Transverse colon (tissue), 4 donors: Measurements from ENCODE around the gene CNTFR. TPM values are rescaled to one million over a fixed set of nuclear protein-coding genes. Genes with fewer than 3 reads are reported as not detected.

Source experiments
- DNase-seq: peaks from one replicate; pipeline ENCODE4 v3.0.0-alpha.2; 2019
- H3K27ac ChIP-seq, 4 donors: fragments of 200-600 bp; sonication (generic); 2 replicates each; pipeline ENCODE4 v1.5.1; 2016 to 2018; ENCODE audit warnings: inconsistent platforms in 4 of 4
- H3K27me3 ChIP-seq: fragments of 200-600 bp; sonication (generic); 2 replicates; pipeline ENCODE4 v1.5.1; 2017; ENCODE audit warnings: inconsistent platforms
- H3K36me3 ChIP-seq, 4 donors: fragments of 200-600 bp; sonication (generic); 2 replicates each; pipeline ENCODE4 v1.5.1; 2017 to 2019; ENCODE audit warnings: inconsistent platforms in 4 of 4
- H3K4me1 ChIP-seq, 4 donors: fragments of 200-600 bp; sonication (generic); 2 replicates each; pipeline ENCODE4 v1.5.1; 2017 to 2020; ENCODE audit warnings: inconsistent platforms in 4 of 4
- H3K4me3 ChIP-seq, 4 donors: fragments of 200-600 bp; sonication (generic); 1 replicate in 1 of 4; 2 replicates in 3 of 4; pipeline versions ENCODE4 v1.5.1 to v1.6.1; 2017 to 2019; ENCODE audit warnings: inconsistent platforms in 4 of 4
- H3K9me3 ChIP-seq, 2 donors: fragments of 200-600 bp; sonication (generic); 2 replicates each; pipeline ENCODE4 v1.5.1; 2017 to 2019; ENCODE audit warnings: inconsistent platforms in 2 of 2
- CTCF ChIP-seq, 5 experiments: fragments of 200-600 bp in 3 of 5; fragments of 450-650 bp in 2 of 5; sonication (generic) in 3 of 5; IDR thresholded peaks; 1 replicate in 2 of 5; 2 replicates in 3 of 5; pipeline ENCODE4 v1.5.1; 2016 to 2017; ENCODE audit warnings: antibody characterized with exemption in 5 of 5, inconsistent platforms in 3 of 5, mild to moderate bottlenecking in 2 of 5, moderate library complexity in 1 of 5
- EP300 ChIP-seq: sonication (generic); formaldehyde crosslinking; IDR thresholded peaks from one replicate; pipeline ENCODE4 v1.6.1; 2017; ENCODE audit warnings: antibody characterized with exemption, low read depth
- POLR2A ChIP-seq: fragments of 450-650 bp; IDR thresholded peaks from one replicate; pipeline ENCODE4 v1.6.1; 2016; ENCODE audit warnings: antibody characterized with exemption, mild to moderate bottlenecking, moderate library complexity
- POLR2AphosphoS5 ChIP-seq, 3 donors: sonication (generic); formaldehyde crosslinking; IDR thresholded peaks; one replicate each; pipeline ENCODE4 v1.6.1; 2016; ENCODE audit warnings: antibody characterized with exemption in 3 of 3
- WGBS, 2 donors: methylation state at CpG; one replicate each; pipeline ENCODE4 v1.1.5; 2018; ENCODE audit warnings: low coverage in 1 of 2; 5-methylcytosine and 5-hydroxymethylcytosine counted together
- in situ Hi-C, 4 donors: fragments of 200-750 bp; cut with MboI; loops; one replicate each; pipeline versions ENCODE4 v1.15.0 to v1.15.1; 2017; ENCODE audit warnings: low sequenced_read_pairs in 3 of 4, low pct_ligation_motif_present in 1 of 4, low pct_unique_long_range_greater_than_20kb in 1 of 4
- intact Hi-C: fragments of 100-400 bp; cut with DNase I; formaldehyde crosslinking; loops from one replicate; pipeline ENCODE4 v1.15.1; 2023; ENCODE audit warnings: low total_unique reads
- total RNA-seq, 4 donors: library from RNA; depleted of rRNA; stranded (reverse); fragments of >200 nt; gene quantifications; one replicate each; pipeline ENCODE4 v1.1.0, GENCODE V29; 2016

Gene CNTFR
- total RNA-seq, 4 donors from 2014 or later, result 5.2 to 59.1 (median 6.8) TPM

GRCh38 chr9:34612788-34613390 lies 23.4 kb upstream of the CNTFR start:
- TF ChIP-seq EP300 (no peak), CTCF (IDR thresholded peaks at IDR 0.05) (peak; percentile 80 to 89 (median 84))
- Histone ChIP-seq H3K4me1 (peaks cover 3 to 23% (median 17%) of the 10 kb centered on the region in 4 donors), H3K27me3 (no peaks in the 10 kb centered on the region), H3K36me3 (peaks cover 0 to 14% (median 6%) of the 10 kb centered on the region in 4 donors), H3K9me3 (no peaks in the 10 kb centered on the region), H3K4me3 (peak overlapping the region; percentile 26 to 86 (median 54)), H3K27ac (peak overlapping the region; percentile 84 to 93 (median 88))
- peak; percentile 81 for DNase-seq
- intact Hi-C loops, result no loop called here
- in situ Hi-C loops, result no loop called here
- WGBS, 2 donors, result 1% methylated on average over 15 of the region's 15 CpGs; no CpG with 5 or more reads in 1 of the 2 donors

- peak within 1 kb of the TSS; percentile 44 to 86 (median 61) for H3K4me3 ChIP-seq
These were observed 22.6 kb upstream of the CNTFR start, which contains the start of gene RPP25L for GRCh38 chr9:34611811-34612787. Gene RPP25L, minus strand, starts transcription at chr9:34612097. Its CDS starts 801 bp downstream, at chr9:34611296.

GRCh38 chr9:34611251-34611810 lies 21.8 kb upstream of the CNTFR start:
- no peaks in the 10 kb centered on the region for H3K27me3 ChIP-seq
- TF ChIP-seq CTCF (IDR thresholded peaks at IDR 0.05) (no peak), POLR2A (no peak), POLR2AphosphoS5 (IDR thresholded peaks at IDR 0.05) (no peak), EP300 (no peak)
- H3K27ac ChIP-seq, result peak overlapping the region; percentile 84 to 93 (median 88)
- in situ Hi-C loops, result no loop called here
- H3K9me3 ChIP-seq, result no peaks in the 10 kb centered on the region
- peaks cover 3 to 23% (median 17%) of the 10 kb centered on the region in 4 donors for H3K4me1 ChIP-seq
- peak overlapping the region; percentile 44 to 86 (median 61) for H3K4me3 ChIP-seq
- no peaks in the 10 kb centered on the region for H3K36me3 ChIP-seq
- no peak for DNase-seq
- intact Hi-C loops, result no loop called here
- WGBS, 2 donors, result 33 to 44% methylated on average over 1 to 10 of the region's 10 CpGs

More at GRCh38 chr9:34611811-34612787, 22.6 kb upstream of the CNTFR start, which contains the start of gene RPP25L:
- peaks cover 3 to 23% (median 17%) of the 10 kb centered on the region in 4 donors for H3K4me1 ChIP-seq
- H3K36me3 ChIP-seq, result peaks cover 0 to 6% (median 2%) of the 10 kb centered on the region in 4 donors
- intact Hi-C loops, result no loop called here
- DNase-seq, result peak; percentile 90
- no peaks in the 10 kb centered on the region for H3K27me3 ChIP-seq
- H3K9me3 ChIP-seq, result no peaks in the 10 kb centered on the region
- WGBS, 2 donors, result 0% methylated on average over 2 to 64 of the region's 77 CpGs
- TF ChIP-seq POLR2AphosphoS5 (IDR thresholded peaks at IDR 0.05) (peak; percentile 87 to 98 (median 96)), EP300 (no peak), POLR2A (peak; percentile 84)
- peak within 1 kb of the TSS; percentile 84 to 93 (median 88) for H3K27ac ChIP-seq
- in situ Hi-C loops, result no loop called here

- DNase-seq, result no peak
- no peaks in the 10 kb centered on the region for H3K36me3 ChIP-seq
- H3K4me1 ChIP-seq, result peaks cover 3 to 23% (median 17%) of the 10 kb centered on the region in 4 donors
- H3K9me3 ChIP-seq, result no peaks in the 10 kb centered on the region
- TF ChIP-seq POLR2AphosphoS5 (IDR thresholded peaks at IDR 0.05) (no peak), CTCF (IDR thresholded peaks at IDR 0.05) (no peak), POLR2A (no peak), EP300 (no peak)
- intact Hi-C loops (no loop called here), in situ Hi-C loops (no loop called here)
- 97% methylated on average over 19 of the region's 20 CpGs; no CpG with 5 or more reads in 1 of the 2 donors for WGBS, 2 donors
- no peaks in the 10 kb centered on the region for H3K27me3 ChIP-seq
- no peak overlapping the region for H3K27ac ChIP-seq
- H3K4me3 ChIP-seq, result peak overlapping the region in 1 of 4 donors; percentile 86
These were observed 21.1 kb upstream of the CNTFR start for GRCh38 chr9:34610434-34611206.
